GM12891 (cell line): ENCODE results near the gene SPATA33.

Source experiments
- POLR2A ChIP-seq: IDR thresholded peaks from 2 replicates; pipeline ENCODE4 v1.6.1; 2011; ENCODE audit warnings: low read depth, low read length, control low read depth
- POLR2AphosphoS5 ChIP-seq: IDR thresholded peaks from 2 replicates; pipeline ENCODE4 v1.6.1; 2011; ENCODE audit warnings: low read depth, low read length, control low read depth
- SPI1 ChIP-seq: IDR thresholded peaks from 2 replicates; pipeline ENCODE4 v1.6.1; 2011; ENCODE audit warnings: low read depth, low read length, control low read depth
- TAF1 ChIP-seq: IDR thresholded peaks from 2 replicates; pipeline ENCODE4 v1.6.1; 2011; ENCODE audit warnings: low read depth, low read length, control low read depth

DNA sequence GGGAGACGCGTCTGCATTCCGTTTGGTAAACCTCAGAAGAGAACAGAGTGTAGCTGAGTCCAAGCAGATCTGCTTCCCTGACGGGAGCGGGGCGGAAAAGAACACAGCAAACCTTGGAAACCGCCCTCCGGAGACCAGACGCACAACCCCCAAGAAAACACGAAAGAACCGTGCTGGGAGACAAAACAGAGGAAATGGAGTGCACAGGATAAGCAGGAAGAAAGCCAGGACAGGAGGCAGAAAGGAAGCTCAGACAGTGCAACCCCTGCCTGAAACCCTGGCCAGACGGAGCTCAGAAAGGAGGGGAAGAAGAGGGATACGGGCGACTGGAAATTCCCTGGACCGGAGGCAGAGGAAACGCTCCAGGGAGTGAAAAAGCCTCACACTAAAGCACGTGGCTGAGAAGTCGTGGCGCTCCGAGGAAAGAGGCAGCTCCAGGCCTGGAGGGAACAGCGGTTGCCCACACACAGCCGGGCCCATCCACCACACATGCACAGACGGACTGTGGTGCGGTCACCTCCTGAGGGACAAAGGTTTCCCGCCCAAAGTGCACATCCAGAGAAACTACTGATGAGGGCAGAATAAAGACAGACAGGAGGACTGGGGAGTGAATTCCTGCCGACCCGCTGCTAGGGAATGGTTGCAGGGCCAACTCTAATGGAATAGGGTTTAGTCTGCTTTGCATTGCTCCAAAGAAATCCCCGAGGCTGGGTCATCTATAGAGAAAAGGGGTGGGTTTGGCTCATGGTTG is 34.0 kb upstream of the SPATA33 start:
- no peak for TF ChIP-seq POLR2A
- no peak for TF ChIP-seq POLR2AphosphoS5
- no peak for TF ChIP-seq TAF1
- TF ChIP-seq SPI1, result no peak
